Measurements from ENCODE around the gene RIPK3. TPM values are rescaled to one million over a fixed set of nuclear protein-coding genes. Genes with fewer than 3 reads are reported as not detected.
"Not testable (repeated sequence)": the region's sequence is repeated elsewhere in the genome, so short reads cannot be mapped to it uniquely, and the experiment has no call there.

Gene RIPK3
- total RNA-seq, 3 donors from 2014 or later (not counting 1 experiment from before 2014, with no cell fraction given), result 36.1 to 58.2 (median 45.5) TPM

DNA sequence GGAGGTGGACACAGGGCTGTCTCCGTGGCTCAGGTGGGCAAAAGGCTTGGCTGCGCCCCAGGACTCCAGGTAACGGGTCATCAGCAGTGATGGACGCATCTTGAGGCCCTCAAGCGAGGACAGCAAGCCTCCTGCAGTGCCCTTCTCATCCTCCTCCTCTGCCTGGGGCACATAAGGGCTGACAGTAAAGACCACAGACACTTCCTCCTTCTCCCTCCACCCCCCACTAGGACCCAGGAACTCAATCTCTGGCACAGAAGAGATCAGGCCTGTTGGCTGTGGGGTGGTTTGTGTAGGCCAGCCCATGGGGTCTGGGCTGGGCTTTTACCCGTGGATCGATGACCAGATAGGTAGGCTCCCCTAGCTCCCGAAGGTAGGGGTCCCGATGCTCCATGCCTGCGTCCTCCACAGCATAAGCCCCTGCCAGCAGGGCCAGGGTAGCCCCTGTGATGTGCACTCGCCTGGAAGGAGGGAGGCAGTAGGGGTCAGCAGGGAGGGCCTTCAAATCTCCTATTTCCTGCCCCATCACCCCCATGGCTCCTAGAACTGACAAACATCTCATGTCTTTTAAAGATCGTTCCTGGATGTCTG lies 10.6 kb downstream of the RIPK3 start:
- Mint-ChIP-seq H3K4me1 (peaks cover 68 to 71% of the 10 kb centered on the region in 2 donors), H3K36me3 (no peaks in the 10 kb centered on the region), H3K9me3 (no peaks in the 10 kb centered on the region), H3K27ac (peak overlapping the region; percentile 87 to 88), H3K4me3 (peak overlapping the region; percentile 79), H3K27me3 (ENCODE audit: low read depth in 2 of 2) (peaks cover 6% of the 10 kb centered on the region in 2 donors)
- DNase-seq (no peak), ATAC-seq (no peak)
- peak overlapping the region; percentile 61 for H3K27ac ChIP-seq (ENCODE audit: low read length)
- peaks cover 87% of the 10 kb centered on the region for H3K4me1 ChIP-seq (ENCODE audit: control insufficient read depth, insufficient read depth, low read length)
- intact Hi-C loops (cut with micrococcal nuclease), result loop anchor here (1.0 kb wide), 3 partner anchors 58 to 305 kb away; partner anchors contain the start of genes GZMB and RABGGTA
- peaks cover 8% of the 10 kb centered on the region for H3K27me3 ChIP-seq (ENCODE audit: control insufficient read depth, insufficient read depth, low read length)
- H3K4me3 ChIP-seq (ENCODE audit: low read length), result no peak overlapping the region
- WGBS (ENCODE audit: insufficient coverage), result 84% methylated on average over 12 of the region's 12 CpGs
- H3K36me3 ChIP-seq (ENCODE audit: control insufficient read depth, insufficient read depth, low read length), result no peaks in the 10 kb centered on the region
- H3K9me3 ChIP-seq (ENCODE audit: control insufficient read depth, insufficient read depth, low read length), result no peaks in the 10 kb centered on the region
- TF ChIP-seq, protein P1, sequence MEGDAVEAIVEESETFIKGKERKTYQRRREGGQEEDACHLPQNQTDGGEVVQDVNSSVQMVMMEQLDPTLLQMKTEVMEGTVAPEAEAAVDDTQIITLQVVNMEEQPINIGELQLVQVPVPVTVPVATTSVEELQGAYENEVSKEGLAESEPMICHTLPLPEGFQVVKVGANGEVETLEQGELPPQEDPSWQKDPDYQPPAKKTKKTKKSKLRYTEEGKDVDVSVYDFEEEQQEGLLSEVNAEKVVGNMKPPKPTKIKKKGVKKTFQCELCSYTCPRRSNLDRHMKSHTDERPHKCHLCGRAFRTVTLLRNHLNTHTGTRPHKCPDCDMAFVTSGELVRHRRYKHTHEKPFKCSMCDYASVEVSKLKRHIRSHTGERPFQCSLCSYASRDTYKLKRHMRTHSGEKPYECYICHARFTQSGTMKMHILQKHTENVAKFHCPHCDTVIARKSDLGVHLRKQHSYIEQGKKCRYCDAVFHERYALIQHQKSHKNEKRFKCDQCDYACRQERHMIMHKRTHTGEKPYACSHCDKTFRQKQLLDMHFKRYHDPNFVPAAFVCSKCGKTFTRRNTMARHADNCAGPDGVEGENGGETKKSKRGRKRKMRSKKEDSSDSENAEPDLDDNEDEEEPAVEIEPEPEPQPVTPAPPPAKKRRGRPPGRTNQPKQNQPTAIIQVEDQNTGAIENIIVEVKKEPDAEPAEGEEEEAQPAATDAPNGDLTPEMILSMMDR (IDR thresholded peaks at IDR 0.05), result no peak

DNA sequence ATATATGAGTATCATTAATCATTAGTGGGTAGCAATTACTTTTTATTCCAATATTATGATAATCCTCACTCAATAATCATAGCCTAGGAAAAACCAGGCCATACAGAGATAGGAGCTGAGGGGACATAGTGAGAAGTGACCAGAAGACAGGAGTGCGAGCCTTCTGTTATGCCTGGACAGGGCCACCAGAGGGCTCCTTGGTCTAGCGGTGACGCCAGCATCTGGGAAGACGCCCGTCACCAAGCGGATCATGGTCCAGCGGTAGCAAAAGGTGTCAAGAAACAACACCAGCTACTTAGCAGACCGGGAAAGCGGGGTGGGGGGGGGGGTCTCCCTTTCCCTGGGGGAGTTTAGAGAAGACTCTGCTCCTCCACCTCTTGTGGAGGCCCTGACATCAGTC lies 11.9 kb downstream of the RIPK3 start:
- H3K4me1 Mint-ChIP-seq, result peaks cover 58 to 61% of the 10 kb centered on the region in 2 donors
- peak overlapping the region; percentile 87 to 88 for H3K27ac Mint-ChIP-seq

DNA sequence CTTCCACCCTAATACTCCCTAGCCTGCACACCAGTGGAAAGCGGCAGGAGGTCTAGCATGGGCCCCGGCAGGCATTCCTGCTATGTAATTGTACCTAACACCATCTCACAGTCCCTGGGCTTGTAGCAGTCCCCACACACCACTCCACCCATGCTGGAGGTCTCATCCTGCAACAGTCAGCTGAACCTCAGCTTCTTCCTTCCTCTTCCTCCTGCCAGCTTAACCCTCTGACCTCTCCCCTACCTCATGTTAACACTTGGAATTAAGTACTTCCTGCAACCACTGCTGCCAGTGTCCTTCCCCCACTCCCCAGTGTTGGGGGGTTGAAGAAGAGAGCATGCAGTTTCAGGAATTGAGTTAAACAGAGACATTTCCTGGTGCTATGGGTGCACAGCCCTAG lies 12.5 kb downstream of the RIPK3 start:
- H3K4me3 Mint-ChIP-seq, result peak overlapping the region; percentile 63
- no peaks in the 10 kb centered on the region for H3K36me3 Mint-ChIP-seq
- intact Hi-C loops (cut with micrococcal nuclease), result no loop called here
- no peak overlapping the region for H3K4me3 ChIP-seq (ENCODE audit: low read length)
- H3K9me3 ChIP-seq (ENCODE audit: control insufficient read depth, insufficient read depth, low read length), result no peaks in the 10 kb centered on the region
- WGBS (ENCODE audit: insufficient coverage), result 80% methylated on average over 2 of the region's 2 CpGs
- peak overlapping the region; percentile 14 to 88 for H3K27ac Mint-ChIP-seq
- DNase-seq (no peak), ATAC-seq (no peak)
- H3K27me3 Mint-ChIP-seq (ENCODE audit: low read depth in 2 of 2), result peaks cover 3 to 6% of the 10 kb centered on the region in 2 donors
- no peaks in the 10 kb centered on the region for H3K36me3 ChIP-seq (ENCODE audit: control insufficient read depth, insufficient read depth, low read length)
- TF ChIP-seq, protein P1 (IDR thresholded peaks at IDR 0.05), result no peak
- H3K27ac ChIP-seq (ENCODE audit: low read length), result no peak overlapping the region
- peaks cover 69% of the 10 kb centered on the region for H3K4me1 ChIP-seq (ENCODE audit: control insufficient read depth, insufficient read depth, low read length)
- H3K9me3 Mint-ChIP-seq, result no peaks in the 10 kb centered on the region
- H3K27me3 ChIP-seq (ENCODE audit: control insufficient read depth, insufficient read depth, low read length), result peaks cover 2% of the 10 kb centered on the region
- peaks cover 52 to 55% of the 10 kb centered on the region in 2 donors for H3K4me1 Mint-ChIP-seq

More for the DNA sequence above, 11.9 kb downstream of the RIPK3 start:
- H3K27ac ChIP-seq (ENCODE audit: low read length); intact Hi-C loops (cut with micrococcal nuclease); H3K9me3 Mint-ChIP-seq; H3K36me3 Mint-ChIP-seq; H3K9me3 ChIP-seq (ENCODE audit: control insufficient read depth, insufficient read depth, low read length); H3K27me3 Mint-ChIP-seq (ENCODE audit: low read depth in 2 of 2); H3K36me3 ChIP-seq (ENCODE audit: control insufficient read depth, insufficient read depth, low read length); ATAC-seq; H3K27me3 ChIP-seq (ENCODE audit: control insufficient read depth, insufficient read depth, low read length); H3K4me3 ChIP-seq (ENCODE audit: low read length): not testable (repeated sequence)
- WGBS (ENCODE audit: insufficient coverage), result 15% methylated on average over 9 of the region's 9 CpGs
- peak in 1 of 2 donors; percentile 28 for DNase-seq
- TF ChIP-seq, protein P1 (IDR thresholded peaks at IDR 0.05), result peak; percentile 42
- peaks cover 75% of the 10 kb centered on the region for H3K4me1 ChIP-seq (ENCODE audit: control insufficient read depth, insufficient read depth, low read length)
- peak overlapping the region; percentile 13 for H3K4me3 Mint-ChIP-seq

DNA sequence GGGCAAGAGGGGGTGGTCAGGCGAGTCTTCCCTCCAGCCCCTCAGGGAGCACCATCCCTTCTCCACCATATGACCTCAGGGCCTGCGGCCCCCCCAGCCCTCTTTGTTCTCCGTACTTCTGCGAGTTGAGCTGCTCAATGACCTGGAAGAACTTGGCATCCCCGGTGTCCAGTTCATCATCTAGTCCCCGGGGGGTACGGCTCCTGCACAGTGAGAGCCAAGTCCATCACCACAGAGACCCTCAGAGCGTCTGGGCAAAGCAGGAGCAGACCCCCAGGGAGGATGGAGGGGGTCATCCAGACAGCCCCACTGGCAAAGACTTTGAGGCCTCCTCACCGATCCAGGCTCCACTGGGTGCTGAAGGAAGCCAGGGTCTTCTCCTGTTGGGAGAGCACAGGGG lies 13.8 kb downstream of the RIPK3 start:
- 89% methylated on average over 9 of the region's 9 CpGs for WGBS (ENCODE audit: insufficient coverage)

More for the DNA sequence above, 13.8 kb downstream of the RIPK3 start:
- DNase-seq, result no peak
- ATAC-seq, result no peak
- Mint-ChIP-seq H3K27me3 (ENCODE audit: low read depth in 2 of 2) (peaks cover 0 to 3% of the 10 kb centered on the region in 2 donors), H3K4me3 (no peak overlapping the region), H3K4me1 (peaks cover 39 to 41% of the 10 kb centered on the region in 2 donors), H3K27ac (no peak overlapping the region), H3K9me3 (no peaks in the 10 kb centered on the region), H3K36me3 (no peaks in the 10 kb centered on the region)
- H3K9me3 ChIP-seq (ENCODE audit: control insufficient read depth, insufficient read depth, low read length), result no peaks in the 10 kb centered on the region
- H3K4me3 ChIP-seq (ENCODE audit: low read length), result no peak overlapping the region
- intact Hi-C loops (cut with micrococcal nuclease), result no loop called here
- no peaks in the 10 kb centered on the region for H3K36me3 ChIP-seq (ENCODE audit: control insufficient read depth, insufficient read depth, low read length)
- no peak overlapping the region for H3K27ac ChIP-seq (ENCODE audit: low read length)
- TF ChIP-seq, protein P1 (IDR thresholded peaks at IDR 0.05), result no peak
- H3K4me1 ChIP-seq (ENCODE audit: control insufficient read depth, insufficient read depth, low read length), result peaks cover 55% of the 10 kb centered on the region
- H3K27me3 ChIP-seq (ENCODE audit: control insufficient read depth, insufficient read depth, low read length), result peaks cover 2% of the 10 kb centered on the region

All from natural killer cell (primary cell).